ENCODE measurements around the gene MBNL1. TPM values are rescaled to one million over a fixed set of nuclear protein-coding genes. Genes with fewer than 3 reads are reported as not detected.

MBNL1 gene
- polyA plus RNA-seq, 1 donor = 53.6 TPM

GRCh38 chr3:152477422-152477821, 208.7 kb downstream of the MBNL1 start:
- Histone ChIP-seq H3K27me3 (ENCODE audit: control insufficient read depth, insufficient read depth, low read length) (no peaks in the 10 kb centered on the region), H3K4me1 (ENCODE audit: control insufficient read depth, insufficient read depth, low read length) (no peaks in the 10 kb centered on the region), H3K9me3 (ENCODE audit: control insufficient read depth, low read depth, low read length) (peaks cover 7% of the 10 kb centered on the region), H3K36me3 (ENCODE audit: control insufficient read depth, insufficient read depth, low read length) (no peaks in the 10 kb centered on the region), H3K27ac (ENCODE audit: low read length) (no peak overlapping the region), H3K4me3 (ENCODE audit: low read length) (no peak overlapping the region)
- no peak for DNase-seq
- WGBS (ENCODE audit: insufficient coverage, low lambda C conversion rate) = no CpG with 5 or more reads among the region's 2 CpGs

- DNase-seq = no peak
- Histone ChIP-seq H3K27me3 (ENCODE audit: control insufficient read depth, insufficient read depth, low read length) (no peaks in the 10 kb centered on the region), H3K9me3 (ENCODE audit: control insufficient read depth, low read depth, low read length) (peaks cover 5% of the 10 kb centered on the region), H3K36me3 (ENCODE audit: control insufficient read depth, insufficient read depth, low read length) (no peaks in the 10 kb centered on the region), H3K4me3 (ENCODE audit: low read length) (no peak overlapping the region), H3K27ac (ENCODE audit: low read length) (no peak overlapping the region), H3K4me1 (ENCODE audit: control insufficient read depth, insufficient read depth, low read length) (no peaks in the 10 kb centered on the region)
- WGBS (ENCODE audit: insufficient coverage, low lambda C conversion rate) = 100% methylated on average over 1 of the region's 2 CpGs
Observed at GRCh38 chr3:152480282-152480953, 211.7 kb downstream of the MBNL1 start.

GRCh38 chr3:152486364-152486763, 217.6 kb downstream of the MBNL1 start:
- no peaks in the 10 kb centered on the region for H3K9me3 ChIP-seq (ENCODE audit: control insufficient read depth, low read depth, low read length)
- no peak overlapping the region for H3K4me3 ChIP-seq (ENCODE audit: low read length)
- WGBS (ENCODE audit: insufficient coverage, low lambda C conversion rate) = no CpG with 5 or more reads among the region's 1 CpG
- no peaks in the 10 kb centered on the region for H3K27me3 ChIP-seq (ENCODE audit: control insufficient read depth, insufficient read depth, low read length)
- no peak for DNase-seq
- no peaks in the 10 kb centered on the region for H3K4me1 ChIP-seq (ENCODE audit: control insufficient read depth, insufficient read depth, low read length)
- no peak overlapping the region for H3K27ac ChIP-seq (ENCODE audit: low read length)
- H3K36me3 ChIP-seq (ENCODE audit: control insufficient read depth, insufficient read depth, low read length) = no peaks in the 10 kb centered on the region

GRCh38 chr3:152488449-152488848, 219.7 kb downstream of the MBNL1 start:
- H3K9me3 ChIP-seq (ENCODE audit: control insufficient read depth, low read depth, low read length) = no peaks in the 10 kb centered on the region
- no peak overlapping the region for H3K27ac ChIP-seq (ENCODE audit: low read length)
- no peaks in the 10 kb centered on the region for H3K27me3 ChIP-seq (ENCODE audit: control insufficient read depth, insufficient read depth, low read length)
- no peak overlapping the region for H3K4me3 ChIP-seq (ENCODE audit: low read length)
- DNase-seq = no peak
- H3K36me3 ChIP-seq (ENCODE audit: control insufficient read depth, insufficient read depth, low read length) = no peaks in the 10 kb centered on the region
- WGBS (ENCODE audit: insufficient coverage, low lambda C conversion rate) = no CpG with 5 or more reads among the region's 1 CpG
- no peaks in the 10 kb centered on the region for H3K4me1 ChIP-seq (ENCODE audit: control insufficient read depth, insufficient read depth, low read length)

- Histone ChIP-seq H3K9me3 (ENCODE audit: control insufficient read depth, low read depth, low read length) (no peaks in the 10 kb centered on the region), H3K27ac (ENCODE audit: low read length) (no peak overlapping the region), H3K27me3 (ENCODE audit: control insufficient read depth, insufficient read depth, low read length) (no peaks in the 10 kb centered on the region), H3K4me1 (ENCODE audit: control insufficient read depth, insufficient read depth, low read length) (no peaks in the 10 kb centered on the region), H3K36me3 (ENCODE audit: control insufficient read depth, insufficient read depth, low read length) (no peaks in the 10 kb centered on the region), H3K4me3 (ENCODE audit: low read length) (no peak overlapping the region)
- no peak for DNase-seq
- no CpG with 5 or more reads among the region's 2 CpGs for WGBS (ENCODE audit: insufficient coverage, low lambda C conversion rate)
Observed at GRCh38 chr3:152491922-152492321, 223.2 kb downstream of the MBNL1 start.

- Histone ChIP-seq H3K36me3 (ENCODE audit: control insufficient read depth, insufficient read depth, low read length) (no peaks in the 10 kb centered on the region), H3K27ac (ENCODE audit: low read length) (no peak overlapping the region), H3K4me3 (ENCODE audit: low read length) (no peak overlapping the region), H3K4me1 (ENCODE audit: control insufficient read depth, insufficient read depth, low read length) (no peaks in the 10 kb centered on the region), H3K9me3 (ENCODE audit: control insufficient read depth, low read depth, low read length) (no peaks in the 10 kb centered on the region), H3K27me3 (ENCODE audit: control insufficient read depth, insufficient read depth, low read length) (no peaks in the 10 kb centered on the region)
- no CpG with 5 or more reads among the region's 1 CpG for WGBS (ENCODE audit: insufficient coverage, low lambda C conversion rate)
- DNase-seq = no peak
Observed at GRCh38 chr3:152496286-152496685, 227.6 kb downstream of the MBNL1 start.

- Histone ChIP-seq H3K27ac (ENCODE audit: low read length) (no peak overlapping the region), H3K36me3 (ENCODE audit: control insufficient read depth, insufficient read depth, low read length) (no peaks in the 10 kb centered on the region), H3K27me3 (ENCODE audit: control insufficient read depth, insufficient read depth, low read length) (no peaks in the 10 kb centered on the region), H3K4me3 (ENCODE audit: low read length) (no peak overlapping the region), H3K9me3 (ENCODE audit: control insufficient read depth, low read depth, low read length) (no peaks in the 10 kb centered on the region), H3K4me1 (ENCODE audit: control insufficient read depth, insufficient read depth, low read length) (no peaks in the 10 kb centered on the region)
- 67% methylated on average over 1 of the region's 1 CpG for WGBS (ENCODE audit: insufficient coverage, low lambda C conversion rate)
- DNase-seq = no peak
Observed at GRCh38 chr3:152496716-152497115, 228.0 kb downstream of the MBNL1 start.

GRCh38 chr3:152497457-152497856, 228.7 kb downstream of the MBNL1 start:
- no peaks in the 10 kb centered on the region for H3K27me3 ChIP-seq (ENCODE audit: control insufficient read depth, insufficient read depth, low read length)
- H3K4me1 ChIP-seq (ENCODE audit: control insufficient read depth, insufficient read depth, low read length) = no peaks in the 10 kb centered on the region
- no peak for DNase-seq
- no peaks in the 10 kb centered on the region for H3K9me3 ChIP-seq (ENCODE audit: control insufficient read depth, low read depth, low read length)
- H3K36me3 ChIP-seq (ENCODE audit: control insufficient read depth, insufficient read depth, low read length) = no peaks in the 10 kb centered on the region
- 79% methylated on average over 2 of the region's 3 CpGs for WGBS (ENCODE audit: insufficient coverage, low lambda C conversion rate)
- no peak overlapping the region for H3K27ac ChIP-seq (ENCODE audit: low read length)
- H3K4me3 ChIP-seq (ENCODE audit: low read length) = no peak overlapping the region

GRCh38 chr3:152497890-152498289, 229.2 kb downstream of the MBNL1 start:
- Histone ChIP-seq H3K4me1 (ENCODE audit: control insufficient read depth, insufficient read depth, low read length) (no peaks in the 10 kb centered on the region), H3K27ac (ENCODE audit: low read length) (no peak overlapping the region), H3K4me3 (ENCODE audit: low read length) (no peak overlapping the region), H3K9me3 (ENCODE audit: control insufficient read depth, low read depth, low read length) (no peaks in the 10 kb centered on the region), H3K36me3 (ENCODE audit: control insufficient read depth, insufficient read depth, low read length) (no peaks in the 10 kb centered on the region), H3K27me3 (ENCODE audit: control insufficient read depth, insufficient read depth, low read length) (no peaks in the 10 kb centered on the region)
- DNase-seq = no peak
- 83% methylated on average over 1 of the region's 1 CpG for WGBS (ENCODE audit: insufficient coverage, low lambda C conversion rate)

- Histone ChIP-seq H3K27ac (ENCODE audit: low read length) (no peak overlapping the region), H3K27me3 (ENCODE audit: control insufficient read depth, insufficient read depth, low read length) (no peaks in the 10 kb centered on the region)
- WGBS (ENCODE audit: insufficient coverage, low lambda C conversion rate) = 61% methylated on average over 3 of the region's 4 CpGs
Observed at GRCh38 chr3:152499791-152500385, 231.2 kb downstream of the MBNL1 start.

GRCh38 chr3:152505926-152506325, 237.2 kb downstream of the MBNL1 start:
- H3K4me1 ChIP-seq (ENCODE audit: control insufficient read depth, insufficient read depth, low read length) = no peaks in the 10 kb centered on the region
- no peaks in the 10 kb centered on the region for H3K27me3 ChIP-seq (ENCODE audit: control insufficient read depth, insufficient read depth, low read length)
- H3K27ac ChIP-seq (ENCODE audit: low read length) = no peak overlapping the region
- DNase-seq = no peak
- no peaks in the 10 kb centered on the region for H3K9me3 ChIP-seq (ENCODE audit: control insufficient read depth, low read depth, low read length)
- 100% methylated on average over 1 of the region's 5 CpGs for WGBS (ENCODE audit: insufficient coverage, low lambda C conversion rate)
- H3K36me3 ChIP-seq (ENCODE audit: control insufficient read depth, insufficient read depth, low read length) = no peaks in the 10 kb centered on the region
- no peak overlapping the region for H3K4me3 ChIP-seq (ENCODE audit: low read length)

More at GRCh38 chr3:152499791-152500385, 231.2 kb downstream of the MBNL1 start:
- no peaks in the 10 kb centered on the region for H3K36me3 ChIP-seq (ENCODE audit: control insufficient read depth, insufficient read depth, low read length)
- H3K4me1 ChIP-seq (ENCODE audit: control insufficient read depth, insufficient read depth, low read length) = no peaks in the 10 kb centered on the region
- H3K9me3 ChIP-seq (ENCODE audit: control insufficient read depth, low read depth, low read length) = no peaks in the 10 kb centered on the region
- no peak for DNase-seq
- no peak overlapping the region for H3K4me3 ChIP-seq (ENCODE audit: low read length)

Data from large intestine (tissue), 3 donors.